ENCODE measurements around the gene PTMA.

GRCh38 chr2:231720292-231720986, 12.1 kb downstream of the PTMA start:
- TF ChIP-seq POLR2A (IDR thresholded peaks at IDR 0.05) (no peak), CTCF (IDR thresholded peaks at IDR 0.05) (no peak)

Data from lower leg skin (tissue), 3 donors.